Esophagus squamous epithelium (tissue), 5 donors: ENCODE data around the gene RBM20. TPM values are rescaled to one million over a fixed set of nuclear protein-coding genes. Genes with fewer than 3 reads are reported as not detected.

ENCODE experiments used
- DNase-seq: peaks from one replicate; lab custom pipeline; 2025; lab: John Stamatoyannopoulos, UW
- H3K27ac ChIP-seq, 4 donors: fragments of 200-600 bp; sonication (generic); one replicate each; pipeline ENCODE4 v1.5.1; 2016 to 2019; ENCODE audit warnings: mild to moderate bottlenecking in 1 of 4
- H3K27me3 ChIP-seq, 4 donors: fragments of 200-600 bp; sonication (generic); 1 replicate in 3 of 4; 2 replicates in 1 of 4; pipeline versions ENCODE4 v1.5.1 to v1.6.0; 2017 to 2021; ENCODE audit warnings: antibody characterized with exemption in 1 of 4
- H3K36me3 ChIP-seq, 3 donors: fragments of 200-600 bp; sonication (generic); one replicate each; pipeline ENCODE4 v1.5.1; 2016 to 2019
- H3K4me1 ChIP-seq, 3 donors: fragments of 200-600 bp; sonication (generic); one replicate each; pipeline ENCODE4 v1.5.1; 2017 to 2019
- H3K4me3 ChIP-seq, 4 donors: fragments of 200-600 bp; sonication (generic); 1 replicate in 3 of 4; 2 replicates in 1 of 4; pipeline ENCODE4 v1.5.1; 2016 to 2019; ENCODE audit warnings: mild to moderate bottlenecking in 2 of 4, moderate library complexity in 1 of 4
- H3K9me3 ChIP-seq, 3 donors: fragments of 200-600 bp; sonication (generic); one replicate each; pipeline ENCODE4 v1.5.1; 2016 to 2019
- POLR2A ChIP-seq, 4 donors: fragments of 450-650 bp; IDR thresholded peaks; one replicate each; pipeline ENCODE4 v1.6.1; 2017; ENCODE audit warnings: antibody characterized with exemption in 4 of 4, mild to moderate bottlenecking in 4 of 4, moderate library complexity in 3 of 4
- WGBS, 2 donors: methylation state at CpG; one replicate each; pipeline ENCODE4 v1.1.5; 2018; 5-methylcytosine and 5-hydroxymethylcytosine counted together
- intact Hi-C: fragments of 100-400 bp; cut with DNase I; formaldehyde crosslinking; loops from one replicate; pipeline ENCODE4 v1.15.0; 2022
- total RNA-seq, 4 donors: library from RNA; depleted of rRNA; stranded (reverse); fragments of >200 nt; gene quantifications; one replicate each; pipeline ENCODE4 v1.1.0, GENCODE V29; 2016
- TF ChIP-seq, protein P1 (sequence below), 6 experiments: fragments of 450-650 bp in 4 of 6; fragments of 200-600 bp in 2 of 6; sonication (generic) in 2 of 6; IDR thresholded peaks; one replicate each; pipeline ENCODE4 v1.5.1; 2016 to 2019; ENCODE audit warnings: antibody characterized with exemption in 6 of 6, mild to moderate bottlenecking in 4 of 6, moderate library complexity in 4 of 6
- donor health status: DM: yes; HTN: yes; CAD: no.

RBM20 gene
- total RNA-seq, 4 donors from 2014 or later: 2.1 to 10.3 (median 3.7) TPM

DNA sequence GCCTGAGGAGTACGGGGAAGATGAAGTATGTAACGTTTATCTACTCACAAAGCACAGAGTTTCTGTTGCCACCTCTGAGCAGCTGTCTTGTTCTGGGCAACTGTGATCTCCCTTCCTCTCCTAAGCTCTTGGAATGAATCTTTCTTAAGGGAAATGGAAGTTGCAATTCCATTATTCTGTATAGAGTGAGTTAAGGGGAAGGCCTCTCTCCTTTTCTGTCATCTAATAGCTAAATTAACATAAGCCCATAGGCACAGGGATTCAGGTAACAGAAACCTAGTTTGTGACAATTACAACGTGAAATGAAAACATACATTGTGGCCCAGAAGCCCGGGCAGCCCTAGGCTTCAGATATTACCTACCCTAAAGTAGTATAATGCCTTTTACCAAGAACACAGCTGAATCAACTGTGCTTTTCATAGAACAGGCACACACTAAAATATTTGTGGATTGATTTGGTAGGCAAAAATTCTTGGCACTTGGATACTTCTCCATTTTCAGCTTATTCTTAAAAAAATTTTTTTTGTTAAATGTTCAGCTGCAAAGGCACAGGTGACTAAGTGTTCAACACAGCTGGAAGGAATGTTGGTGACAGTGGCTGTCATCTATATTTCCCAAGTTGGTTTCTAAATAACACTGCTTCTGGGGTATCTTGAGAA, 223.8 kb downstream of the RBM20 start:
- Histone ChIP-seq H3K27ac (peak overlapping the region; percentile 85 to 100 (median 95)), H3K36me3 (no peaks in the 10 kb centered on the region), H3K9me3 (no peaks in the 10 kb centered on the region), H3K4me1 (peaks cover 35 to 79% (median 60%) of the 10 kb centered on the region in 3 donors), H3K4me3 (no peak overlapping the region), H3K27me3 (no peaks in the 10 kb centered on the region)
- 53 to 60% methylated on average over 4 of the region's 4 CpGs for WGBS, 2 donors
- intact Hi-C loops: no loop called here
- TF ChIP-seq POLR2A (IDR thresholded peaks at IDR 0.05): no peak
- TF ChIP-seq, protein P1, sequence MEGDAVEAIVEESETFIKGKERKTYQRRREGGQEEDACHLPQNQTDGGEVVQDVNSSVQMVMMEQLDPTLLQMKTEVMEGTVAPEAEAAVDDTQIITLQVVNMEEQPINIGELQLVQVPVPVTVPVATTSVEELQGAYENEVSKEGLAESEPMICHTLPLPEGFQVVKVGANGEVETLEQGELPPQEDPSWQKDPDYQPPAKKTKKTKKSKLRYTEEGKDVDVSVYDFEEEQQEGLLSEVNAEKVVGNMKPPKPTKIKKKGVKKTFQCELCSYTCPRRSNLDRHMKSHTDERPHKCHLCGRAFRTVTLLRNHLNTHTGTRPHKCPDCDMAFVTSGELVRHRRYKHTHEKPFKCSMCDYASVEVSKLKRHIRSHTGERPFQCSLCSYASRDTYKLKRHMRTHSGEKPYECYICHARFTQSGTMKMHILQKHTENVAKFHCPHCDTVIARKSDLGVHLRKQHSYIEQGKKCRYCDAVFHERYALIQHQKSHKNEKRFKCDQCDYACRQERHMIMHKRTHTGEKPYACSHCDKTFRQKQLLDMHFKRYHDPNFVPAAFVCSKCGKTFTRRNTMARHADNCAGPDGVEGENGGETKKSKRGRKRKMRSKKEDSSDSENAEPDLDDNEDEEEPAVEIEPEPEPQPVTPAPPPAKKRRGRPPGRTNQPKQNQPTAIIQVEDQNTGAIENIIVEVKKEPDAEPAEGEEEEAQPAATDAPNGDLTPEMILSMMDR (IDR thresholded peaks at IDR 0.05): no peak
- no peak for DNase-seq

DNA sequence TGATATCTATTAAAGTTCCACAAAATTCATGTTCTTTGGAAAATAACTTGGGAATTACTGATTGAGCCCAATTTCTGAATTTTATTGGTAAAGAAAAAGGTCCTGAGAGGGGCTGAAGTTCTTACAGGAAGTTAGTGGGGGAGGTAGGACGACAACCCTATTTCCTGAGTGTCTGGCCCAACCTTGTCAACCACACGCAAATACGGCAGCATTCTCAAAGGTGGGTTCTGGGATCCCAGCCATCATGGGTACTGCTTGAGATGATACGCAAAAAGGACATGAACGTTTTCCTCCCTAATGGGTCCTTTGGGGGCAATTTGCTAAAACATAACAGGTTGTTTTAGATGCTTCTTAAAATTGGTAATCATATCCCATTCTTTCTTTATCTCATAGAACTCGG, 224.8 kb downstream of the RBM20 start:
- no peak for DNase-seq
- peak in 1 of 4 donors; percentile 25 for TF ChIP-seq POLR2A (IDR thresholded peaks at IDR 0.05)
- TF ChIP-seq, protein P1 (IDR thresholded peaks at IDR 0.05): no peak
- Histone ChIP-seq H3K9me3 (no peaks in the 10 kb centered on the region), H3K27me3 (no peaks in the 10 kb centered on the region), H3K4me3 (no peak overlapping the region), H3K27ac (peak overlapping the region in 3 of 4 donors; percentile 51 to 100 (median 100)), H3K36me3 (no peaks in the 10 kb centered on the region), H3K4me1 (peaks cover 31 to 70% (median 51%) of the 10 kb centered on the region in 3 donors)
- WGBS, 2 donors: 63 to 69% methylated on average over 6 of the region's 6 CpGs
- intact Hi-C loops: no loop called here

DNA sequence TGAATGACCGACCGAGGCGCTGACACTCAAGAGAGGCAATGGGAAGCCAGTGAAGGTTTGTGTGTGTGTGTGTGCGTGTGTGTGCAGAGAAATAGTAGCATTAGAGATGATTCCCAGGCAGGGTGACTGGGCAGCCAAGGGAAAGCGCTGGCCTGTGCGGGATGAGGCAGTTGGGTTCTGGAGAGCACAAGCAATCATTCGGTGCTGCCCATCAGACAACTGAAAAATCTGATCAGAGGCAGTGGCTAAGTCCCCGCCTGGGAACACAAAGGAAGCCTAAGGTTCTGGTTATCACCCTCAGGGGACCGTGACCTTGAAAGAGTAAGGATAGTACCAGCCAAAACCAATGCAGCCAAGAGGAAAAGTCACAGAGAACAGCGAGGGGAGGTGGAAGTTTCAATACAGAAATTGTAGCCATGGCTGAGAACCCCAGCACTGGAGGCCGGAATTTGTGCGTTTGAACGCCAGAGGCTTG, 226.7 kb downstream of the RBM20 start:
- DNase-seq: no peak
- Histone ChIP-seq H3K4me3 (peak overlapping the region; percentile 75 to 97 (median 90)), H3K27me3 (no peaks in the 10 kb centered on the region), H3K4me1 (peaks cover 12 to 70% (median 38%) of the 10 kb centered on the region in 3 donors), H3K27ac (peak overlapping the region; percentile 98 to 100 (median 100)), H3K36me3 (no peaks in the 10 kb centered on the region), H3K9me3 (no peaks in the 10 kb centered on the region)
- intact Hi-C loops: loop anchor here (10.0 kb wide), 1 partner anchor 66 kb away; no protein-coding TSS in a partner anchor
- WGBS, 2 donors: 60 to 65% methylated on average over 12 to 13 of the region's 13 CpGs
- TF ChIP-seq POLR2A (IDR thresholded peaks at IDR 0.05): no peak
- TF ChIP-seq, protein P1 (IDR thresholded peaks at IDR 0.05): no peak

DNA sequence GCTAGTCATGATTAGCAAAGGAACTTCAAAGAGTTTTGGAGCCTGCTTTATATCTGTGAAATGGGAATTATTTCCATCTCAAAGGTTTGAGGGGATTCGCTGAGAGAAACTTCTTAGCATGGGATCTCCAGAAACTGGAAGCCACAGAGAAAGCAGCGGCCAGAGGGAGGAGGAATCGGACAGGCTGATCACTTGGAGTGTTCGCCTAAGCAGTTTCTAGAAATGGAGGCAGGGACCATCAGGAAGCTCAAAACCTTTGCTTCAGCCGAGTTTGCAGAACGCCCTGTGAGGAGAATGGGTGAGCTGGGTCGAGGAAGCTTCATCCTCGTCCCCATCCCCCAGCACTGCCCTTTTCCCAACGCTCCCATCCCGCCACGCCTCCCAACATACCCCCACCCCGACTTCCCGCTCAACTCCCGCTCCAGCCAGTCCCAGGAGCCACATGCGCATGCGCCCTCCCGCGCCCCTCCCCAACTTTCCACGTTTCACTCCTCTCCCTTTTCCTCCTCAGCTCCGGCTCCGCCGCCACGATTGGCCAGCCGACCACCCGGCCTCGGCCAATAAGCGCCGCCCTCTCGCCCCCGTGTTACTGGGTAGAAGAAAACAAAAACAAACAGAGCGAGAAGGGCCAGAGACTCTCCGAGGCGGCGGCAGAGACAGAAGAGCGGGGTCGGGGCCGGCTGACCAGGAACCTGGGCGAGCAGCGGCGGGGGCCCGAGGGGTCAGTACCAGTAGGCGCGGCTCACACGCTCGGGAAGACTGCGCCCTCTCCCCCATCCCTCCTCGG, 227.4 kb downstream of the RBM20 start, which contains the start of gene PDCD4:
Gene PDCD4 (plus strand): TSS at position 631 of the 787 bp plus-strand sequence. CDS start 4,100 bp downstream, outside the sequence.
- Histone ChIP-seq H3K4me3 (peak within 1 kb of the TSS; percentile 75 to 97 (median 90)), H3K4me1 (peaks cover 6 to 70% (median 31%) of the 10 kb centered on the region in 3 donors), H3K9me3 (no peaks in the 10 kb centered on the region), H3K27ac (peak within 1 kb of the TSS; percentile 98 to 100 (median 100)), H3K27me3 (no peaks in the 10 kb centered on the region), H3K36me3 (peaks cover 0 to 6% (median 0%) of the 10 kb centered on the region in 3 donors)
- TF ChIP-seq POLR2A (IDR thresholded peaks at IDR 0.05): peak in 3 of 4 donors; percentile 85 to 96 (median 93)
- TF ChIP-seq, protein P1 (IDR thresholded peaks at IDR 0.05): peak in 1 of 6 experiments; percentile 12
- WGBS, 2 donors: 0 to 3% methylated on average over 19 of the region's 47 CpGs
- intact Hi-C loops: loop anchor here (10.0 kb wide), 1 partner anchor 67 kb away; no protein-coding TSS in a partner anchor
- peak; percentile 81 for DNase-seq
